Naive thymus-derived CD8-positive, alpha-beta T cell (primary cell): ENCODE data around the gene OR1J2. TPM values are rescaled to one million over a fixed set of nuclear protein-coding genes. Genes with fewer than 3 reads are reported as not detected.

Experiments
- polyA plus RNA-seq, 3 donors: library from polyadenylated mRNA; unstranded; fragments of 300-500 nt; fragmentation: Illumina TruSeq; gene quantifications; one replicate each; pipeline ENCODE4 v1.2.3, GENCODE V29; 2021
- total RNA-seq, 8 experiments: library from RNA in 2 of 8; stranded (reverse) in 2 of 8; gene quantifications; one replicate each; pipeline ENCODE4 v1.2.3 and lab custom pipeline; 2021 to 2026

OR1J2 gene
- total and polyA plus RNA-seq, 5 experiments from 2014 or later, result 0.85 TPM; not detected in 4

Other genes starting within 250 kb of the OR1J2 start
- 10 to 100 TPM; 15.1 to 15.9 TPM for gene RBM18, start 246.0 kb upstream of the OR1J2 start, total RNA-seq
- gene RBM18, start 246.0 kb upstream of the OR1J2 start, polyA plus RNA-seq, result 10 to 100 TPM; 16.5 to 19.8 (median 17.5) TPM
- 10 to 100 TPM; 36.3 to 40.9 TPM for gene MRRF, start 245.9 kb upstream of the OR1J2 start, total RNA-seq
- 10 to 100 TPM; 17.0 to 25.4 (median 21.4) TPM for gene MRRF, start 245.9 kb upstream of the OR1J2 start, polyA plus RNA-seq
- gene PTGS1, start 139.8 kb upstream of the OR1J2 start, total RNA-seq, result 1 to 10 TPM in 1 of 2 experiments, under 1 TPM in 1; 0.60 to 1.0 TPM
- under 1 TPM in 1 of 3 donors, not detected in 2; 0.22 TPM for gene PTGS1, start 139.8 kb upstream of the OR1J2 start, polyA plus RNA-seq
- not detected for gene OR1J1, start 32.9 kb upstream of the OR1J2 start, total RNA-seq
- not detected for gene OR1J1, start 32.9 kb upstream of the OR1J2 start, polyA plus RNA-seq
- under 1 TPM; 0.41 to 0.52 TPM for gene OR1J4, start 8.3 kb downstream of the OR1J2 start, total RNA-seq
- not detected for gene OR1J4, start 8.3 kb downstream of the OR1J2 start, polyA plus RNA-seq
- not detected for gene OR1N1, start 16.5 kb downstream of the OR1J2 start, total RNA-seq
- not detected for gene OR1N1, start 16.5 kb downstream of the OR1J2 start, polyA plus RNA-seq
- gene OR1N2, start 42.3 kb downstream of the OR1J2 start, total RNA-seq, result not detected
- gene OR1N2, start 42.3 kb downstream of the OR1J2 start, polyA plus RNA-seq, result not detected
- gene OR1L8, start 72.6 kb downstream of the OR1J2 start, total RNA-seq, result not detected
- gene OR1L8, start 72.6 kb downstream of the OR1J2 start, polyA plus RNA-seq, result not detected
- 1 to 10 TPM; 1.1 to 1.5 TPM for gene OR1Q1, start 103.9 kb downstream of the OR1J2 start, total RNA-seq
- gene OR1Q1, start 103.9 kb downstream of the OR1J2 start, polyA plus RNA-seq, result not detected
- not detected for gene OR1B1, start 146.8 kb downstream of the OR1J2 start, total RNA-seq
- not detected for gene OR1B1, start 146.8 kb downstream of the OR1J2 start, polyA plus RNA-seq
- not detected for gene OR1L1, start 150.9 kb downstream of the OR1J2 start, total RNA-seq
- gene OR1L1, start 150.9 kb downstream of the OR1J2 start, polyA plus RNA-seq, result not detected
- gene OR1L3, start 164.3 kb downstream of the OR1J2 start, total RNA-seq, result not detected
- not detected for gene OR1L3, start 164.3 kb downstream of the OR1J2 start, polyA plus RNA-seq
- gene OR1L4, start 213.2 kb downstream of the OR1J2 start, total RNA-seq, result not detected
- not detected for gene OR1L4, start 213.2 kb downstream of the OR1J2 start, polyA plus RNA-seq
- gene OR1L6, start 231.5 kb downstream of the OR1J2 start, total RNA-seq, result not detected
- not detected for gene OR1L6, start 231.5 kb downstream of the OR1J2 start, polyA plus RNA-seq